HFF-Myc (cell line): ENCODE measurements around the gene S100A10.

Experiments used
- DNase-seq: peaks from one replicate; pipeline ENCODE4 v3.0.0-alpha.2; 2011; ENCODE audit warnings: low read depth; ENCODE audit errors: extremely low read depth
- H3K4me3 ChIP-seq: replicated peaks from 2 replicates; pipeline ENCODE4 v1.5.1; 2011; ENCODE audit warnings: low read depth, mild to moderate bottlenecking, control low read depth, low read length
- CTCF ChIP-seq: IDR thresholded peaks from 2 replicates; pipeline ENCODE4 v1.5.1; 2012; ENCODE audit warnings: mild to moderate bottlenecking, low read depth, low read length, control low read depth; ENCODE audit errors: missing control alignments

S100A10 gene

GRCh38 chr1:151958959-151959358, 34.7 kb downstream of the S100A10 start:
- DNase-seq, result no peak
- H3K4me3 ChIP-seq, result no peak overlapping the region
- no peak for TF ChIP-seq CTCF

GRCh38 chr1:151956957-151957497, 36.6 kb downstream of the S100A10 start:
- H3K4me3 ChIP-seq, result no peak overlapping the region
- no peak for DNase-seq
- no peak for TF ChIP-seq CTCF

GRCh38 chr1:151953409-151954094, 40.1 kb downstream of the S100A10 start:
- H3K4me3 ChIP-seq, result no peak overlapping the region
- no peak for DNase-seq
- TF ChIP-seq CTCF, result no peak

- DNase-seq, result no peak
These were observed 40.8 kb downstream of the S100A10 start for GRCh38 chr1:151952811-151953210.

GRCh38 chr1:151949371-151950193, 44.1 kb downstream of the S100A10 start:
- no peak overlapping the region for H3K4me3 ChIP-seq
- TF ChIP-seq CTCF, result no peak
- no peak for DNase-seq

More at GRCh38 chr1:151952811-151953210, 40.8 kb downstream of the S100A10 start:
- H3K4me3 ChIP-seq, result no peak overlapping the region
- no peak for TF ChIP-seq CTCF

GRCh38 chr1:151948506-151948905, 45.2 kb downstream of the S100A10 start:
- no peak overlapping the region for H3K4me3 ChIP-seq
- no peak for DNase-seq
- TF ChIP-seq CTCF, result no peak
